Mucosa of rectum (tissue), 2 donors: ENCODE measurements around the gene PRKAG2.
"Not testable (repeated sequence)": the region's sequence is repeated elsewhere in the genome, so short reads cannot be mapped to it uniquely, and the experiment has no call there.

Experiments
- H3K27ac ChIP-seq, 2 donors: one replicate each; pipeline ENCODE4 v1.7.0; 2013; ENCODE audit warnings: inconsistent platforms in 2 of 2, low read depth in 2 of 2, low read length in 2 of 2
- H3K27me3 ChIP-seq, 2 donors: one replicate each; pipeline ENCODE4 v1.7.0; 2013; ENCODE audit warnings: low read length in 2 of 2; ENCODE audit not compliant: control insufficient read depth in 2 of 2, insufficient read depth in 2 of 2
- H3K36me3 ChIP-seq, 2 donors: one replicate each; pipeline ENCODE4 v1.7.0; 2013; ENCODE audit warnings: low read length in 2 of 2; ENCODE audit not compliant: control insufficient read depth in 2 of 2, insufficient read depth in 2 of 2
- H3K4me1 ChIP-seq, 2 donors: one replicate each; pipeline ENCODE4 v1.7.0; 2013; ENCODE audit warnings: low read length in 2 of 2, mild to moderate bottlenecking in 1 of 2; ENCODE audit not compliant: control insufficient read depth in 2 of 2, insufficient read depth in 2 of 2
- H3K4me3 ChIP-seq, 2 donors: one replicate each; pipeline ENCODE4 v1.7.0; 2013; ENCODE audit warnings: low read length in 2 of 2
- H3K9ac ChIP-seq, 2 donors: one replicate each; pipeline ENCODE4 v1.7.0; 2013; ENCODE audit warnings: low read length in 2 of 2, low read depth in 1 of 2, mild to moderate bottlenecking in 1 of 2
- H3K9me3 ChIP-seq, 2 donors: one replicate each; pipeline ENCODE4 v1.7.0; 2013; ENCODE audit warnings: low read length in 2 of 2; ENCODE audit not compliant: control insufficient read depth in 2 of 2
- donor health status: healthy.
- donor health status: Normal muscosa, but diverticular disease.

Gene PRKAG2

GRCh38 chr7:151755131-151755801, 121.6 kb downstream of the PRKAG2 start:
- Histone ChIP-seq H3K27ac (peak overlapping the region; percentile 17 to 35), H3K4me1 (peaks cover 12 to 14% of the 10 kb centered on the region in 2 donors), H3K36me3 (peaks cover 0 to 4% of the 10 kb centered on the region in 2 donors), H3K9me3 (no peaks in the 10 kb centered on the region), H3K9ac (no peak overlapping the region), H3K4me3 (no peak overlapping the region), H3K27me3 (no peaks in the 10 kb centered on the region)

GRCh38 chr7:151754688-151755130, 122.2 kb downstream of the PRKAG2 start:
- no peak overlapping the region for H3K4me3 ChIP-seq
- H3K4me1 ChIP-seq = peaks cover 12 to 14% of the 10 kb centered on the region in 2 donors
- peak overlapping the region in 1 of 2 donors; percentile 35 for H3K27ac ChIP-seq
- no peaks in the 10 kb centered on the region for H3K27me3 ChIP-seq
- peaks cover 0 to 4% of the 10 kb centered on the region in 2 donors for H3K36me3 ChIP-seq
- H3K9me3 ChIP-seq = no peaks in the 10 kb centered on the region
- no peak overlapping the region for H3K9ac ChIP-seq

GRCh38 chr7:151754142-151754590, 122.7 kb downstream of the PRKAG2 start:
- Histone ChIP-seq H3K4me3 (no peak overlapping the region), H3K36me3 (peaks cover 0 to 4% of the 10 kb centered on the region in 2 donors), H3K9me3 (no peaks in the 10 kb centered on the region), H3K9ac (no peak overlapping the region), H3K4me1 (peaks cover 12 to 14% of the 10 kb centered on the region in 2 donors), H3K27ac (peak overlapping the region in 1 of 2 donors; percentile 52), H3K27me3 (no peaks in the 10 kb centered on the region)

- no peak overlapping the region for H3K27ac ChIP-seq
- H3K9ac ChIP-seq = no peak overlapping the region
- no peaks in the 10 kb centered on the region for H3K27me3 ChIP-seq
- no peaks in the 10 kb centered on the region for H3K9me3 ChIP-seq
- H3K4me1 ChIP-seq = peaks cover 12 to 14% of the 10 kb centered on the region in 2 donors
- H3K36me3 ChIP-seq = peaks cover 0 to 4% of the 10 kb centered on the region in 2 donors
- H3K4me3 ChIP-seq = no peak overlapping the region
These were observed 123.9 kb downstream of the PRKAG2 start for GRCh38 chr7:151752816-151753595.

GRCh38 chr7:151752037-151752436, 124.9 kb downstream of the PRKAG2 start:
- no peaks in the 10 kb centered on the region for H3K9me3 ChIP-seq
- peaks cover 12 to 14% of the 10 kb centered on the region in 2 donors for H3K4me1 ChIP-seq
- H3K4me3 ChIP-seq = no peak overlapping the region
- H3K27me3 ChIP-seq = no peaks in the 10 kb centered on the region
- H3K27ac ChIP-seq = no peak overlapping the region
- no peak overlapping the region for H3K9ac ChIP-seq
- peaks cover 0 to 4% of the 10 kb centered on the region in 2 donors for H3K36me3 ChIP-seq

GRCh38 chr7:151748733-151749132, 128.2 kb downstream of the PRKAG2 start:
- Histone ChIP-seq H3K27me3 (no peaks in the 10 kb centered on the region), H3K4me3 (no peak overlapping the region), H3K27ac (no peak overlapping the region), H3K4me1 (peaks cover 7 to 19% of the 10 kb centered on the region in 2 donors), H3K36me3 (peaks cover 0 to 4% of the 10 kb centered on the region in 2 donors), H3K9ac (no peak overlapping the region), H3K9me3 (no peaks in the 10 kb centered on the region)

- H3K4me1 ChIP-seq = peaks cover 10 to 20% of the 10 kb centered on the region in 2 donors
- H3K27ac ChIP-seq, H3K9ac ChIP-seq: not testable (repeated sequence)
These were observed 128.9 kb downstream of the PRKAG2 start for GRCh38 chr7:151748021-151748420.

GRCh38 chr7:151745706-151746105, 131.2 kb downstream of the PRKAG2 start:
- no peaks in the 10 kb centered on the region for H3K36me3 ChIP-seq
- H3K9me3 ChIP-seq = no peaks in the 10 kb centered on the region
- peak overlapping the region in 1 of 2 donors; percentile 31 for H3K9ac ChIP-seq
- no peaks in the 10 kb centered on the region for H3K27me3 ChIP-seq
- H3K4me1 ChIP-seq = peaks cover 10 to 20% of the 10 kb centered on the region in 2 donors
- peak overlapping the region; percentile 32 to 66 for H3K27ac ChIP-seq
- H3K4me3 ChIP-seq = no peak overlapping the region

More at GRCh38 chr7:151748021-151748420, 128.9 kb downstream of the PRKAG2 start:
- H3K36me3 ChIP-seq, H3K9me3 ChIP-seq, H3K27me3 ChIP-seq, H3K4me3 ChIP-seq: not testable (repeated sequence)

- Histone ChIP-seq H3K9me3 (no peaks in the 10 kb centered on the region), H3K36me3 (no peaks in the 10 kb centered on the region), H3K27ac (peak overlapping the region; percentile 43 to 66), H3K27me3 (no peaks in the 10 kb centered on the region), H3K9ac (peak overlapping the region in 1 of 2 donors; percentile 53), H3K4me1 (peaks cover 10 to 20% of the 10 kb centered on the region in 2 donors), H3K4me3 (peak overlapping the region in 1 of 2 donors; percentile 17)
These were observed 132.0 kb downstream of the PRKAG2 start for GRCh38 chr7:151744656-151745638.
